Activated CD4-positive, alpha-beta T cell treated with anti-CD3 and anti-CD28 coated beads, Interleukin-2, amount 50 U/mL, for 24 hours (primary cell): ENCODE results near the gene TIA1.
A peak's percentile ranks its signal among the peaks of the same experiment; 100 is the strongest.
"Not testable (repeated sequence)": the region's sequence is repeated elsewhere in the genome, so short reads cannot be mapped to it uniquely, and the experiment has no call there.

Source experiments
- DNase-seq, 2 donors: peaks; one replicate each; pipeline ENCODE4 v3.0.0-alpha.2; 2020; ENCODE audit warnings: low read depth in 1 of 2, low spot score in 1 of 2

Gene TIA1

DNA sequence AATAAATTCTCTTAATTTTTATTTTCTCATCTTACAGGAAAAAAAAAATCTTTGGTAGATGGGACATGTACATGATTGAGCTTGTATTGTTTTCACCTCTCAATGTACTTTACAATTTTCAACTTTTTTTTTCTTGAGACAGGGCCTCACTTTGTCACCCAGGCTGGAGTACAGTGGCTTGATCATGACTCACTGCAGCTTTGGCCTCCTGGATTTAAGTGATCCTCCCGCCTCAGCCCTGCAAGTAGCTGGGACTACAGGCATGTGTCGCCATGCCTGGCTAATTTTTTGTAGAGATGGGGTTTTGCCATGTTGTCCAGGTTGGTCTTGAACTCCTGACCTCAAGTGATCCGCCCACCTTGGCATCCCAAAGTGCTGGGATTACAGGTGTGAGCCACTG lies 25.1 kb downstream of the TIA1 start:
- not testable (repeated sequence) for DNase-seq

DNA sequence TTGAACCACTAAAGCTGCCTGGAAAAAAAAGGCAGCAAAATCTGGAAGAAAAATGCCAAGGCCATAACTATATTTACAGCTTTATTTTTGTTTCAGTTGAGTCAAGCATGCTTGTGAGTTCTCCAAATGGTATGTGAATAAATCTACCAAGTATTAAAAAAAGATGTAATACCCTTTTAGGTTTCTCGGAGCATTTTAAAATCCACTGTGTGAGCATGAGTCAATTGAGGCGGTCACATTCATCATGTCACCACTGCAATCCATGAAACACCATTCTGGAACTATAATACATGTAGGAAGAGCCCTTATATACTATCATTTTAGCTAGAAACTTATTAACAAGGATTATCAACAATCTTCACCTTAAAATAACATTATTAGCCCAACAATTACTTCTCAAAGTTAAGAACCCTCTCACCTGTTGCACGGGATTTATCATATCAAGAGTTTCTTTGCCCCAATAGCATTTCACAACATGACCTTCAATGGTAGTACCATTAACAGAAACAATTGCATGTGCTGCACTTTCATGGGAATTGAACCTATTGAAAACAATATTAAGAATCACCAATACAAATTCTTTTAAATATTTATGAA lies 33.4 kb downstream of the TIA1 start:
- DNase-seq: no peak

DNA sequence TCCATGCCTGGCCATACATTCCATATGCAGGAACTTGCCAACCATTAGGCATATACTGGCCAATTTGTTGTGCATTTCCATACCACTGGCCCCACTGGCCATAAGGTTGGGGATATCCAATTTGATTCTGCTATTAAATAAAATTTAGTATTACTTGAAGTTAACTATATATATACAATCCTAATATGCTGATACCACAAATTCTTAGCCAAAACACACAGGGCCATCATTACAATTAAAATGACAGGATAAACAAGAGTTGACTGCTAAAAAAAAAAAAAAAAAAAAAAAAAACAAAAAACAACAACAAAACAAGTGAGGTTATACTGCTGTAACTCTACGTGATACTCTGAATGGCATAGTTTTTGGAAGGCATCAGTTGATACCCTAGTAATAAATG lies 34.1 kb downstream of the TIA1 start:
- DNase-seq: no peak

DNA sequence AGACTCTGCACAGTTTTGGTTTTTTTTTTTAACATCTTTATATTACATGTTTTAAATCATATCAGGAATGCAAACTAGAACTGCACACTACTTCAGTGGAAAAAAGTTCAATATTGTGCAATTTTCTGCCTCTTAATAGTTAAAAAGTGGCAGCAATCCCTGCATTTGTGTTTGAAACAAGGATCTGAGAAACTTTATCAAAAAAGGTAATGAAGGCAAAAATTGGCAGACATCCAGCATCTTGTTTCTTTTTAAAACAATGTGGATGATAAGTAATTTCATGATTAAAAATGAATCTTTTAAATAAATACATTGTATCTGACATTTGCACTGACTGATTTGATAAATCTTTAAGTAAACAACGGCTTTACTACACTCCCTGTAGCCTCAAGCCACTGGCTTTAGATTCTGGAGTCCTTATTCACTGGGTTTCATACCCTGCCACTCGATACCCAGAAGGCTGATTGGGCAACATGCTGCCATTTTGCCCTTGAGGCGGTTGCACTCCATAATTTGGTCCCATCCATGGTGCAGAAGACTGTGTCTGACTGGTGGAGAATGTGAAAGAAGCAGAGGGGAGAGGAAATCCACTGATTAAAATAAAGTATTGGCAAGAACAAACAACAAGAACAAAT lies 36.0 kb downstream of the TIA1 start:
- no peak for DNase-seq

DNA sequence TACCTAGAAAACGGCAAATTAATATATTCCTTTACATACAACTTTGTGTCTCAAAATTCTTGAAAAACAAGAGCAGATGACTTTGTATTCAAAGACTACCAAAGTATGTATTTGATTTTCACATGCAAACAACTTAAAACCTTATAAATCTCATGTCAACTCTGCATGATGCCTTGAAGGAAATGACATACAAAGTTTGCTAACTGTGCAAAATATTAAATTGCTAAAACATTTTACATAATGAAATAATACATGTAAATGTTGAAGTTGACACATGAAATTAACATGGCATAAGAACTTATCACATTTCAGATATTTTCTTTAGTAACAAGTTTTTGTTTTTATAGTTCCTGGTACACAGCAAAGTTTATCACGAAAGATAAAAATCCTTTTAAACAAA lies 36.8 kb downstream of the TIA1 start:
- DNase-seq: no peak

DNA sequence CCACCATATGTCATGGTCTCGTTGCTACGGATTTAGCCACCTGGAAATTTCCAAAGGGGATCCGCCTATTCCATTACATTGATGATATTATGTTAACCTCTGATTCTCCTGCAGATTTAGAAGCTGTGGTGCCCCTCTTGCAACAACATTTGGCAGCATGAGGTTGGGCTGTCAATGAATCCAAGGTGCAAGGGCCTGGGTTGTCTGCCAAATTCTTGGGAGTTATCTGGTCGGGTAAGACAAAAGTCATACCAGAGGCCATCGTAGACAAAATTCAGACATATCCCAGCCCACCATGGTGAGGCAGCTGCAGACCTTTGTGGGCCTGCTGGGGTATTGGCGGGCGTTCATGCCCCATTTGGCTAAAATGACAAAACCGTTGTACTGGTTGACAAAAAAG lies 44.0 kb downstream of the TIA1 start:
- DNase-seq: no peak

DNA sequence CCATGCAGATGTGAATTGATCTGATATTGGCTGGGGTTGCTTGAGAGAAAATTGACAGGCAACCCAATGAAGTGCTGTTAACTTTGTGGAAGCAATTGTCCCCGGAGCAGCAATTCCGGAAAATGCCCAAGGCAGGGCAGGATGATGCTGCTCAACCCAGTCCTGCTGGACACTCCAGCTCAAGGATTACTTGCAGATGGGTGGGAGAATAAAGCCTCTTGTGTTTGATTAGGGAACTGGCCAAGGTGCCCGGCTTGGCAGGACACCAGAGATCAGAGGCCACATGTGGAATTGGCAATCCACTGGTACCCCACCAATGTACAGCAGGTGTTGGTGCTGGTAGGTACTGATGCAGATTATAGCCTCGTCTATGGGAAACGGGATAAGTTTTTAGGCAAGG lies 45.3 kb downstream of the TIA1 start:
- DNase-seq: no peak

DNA sequence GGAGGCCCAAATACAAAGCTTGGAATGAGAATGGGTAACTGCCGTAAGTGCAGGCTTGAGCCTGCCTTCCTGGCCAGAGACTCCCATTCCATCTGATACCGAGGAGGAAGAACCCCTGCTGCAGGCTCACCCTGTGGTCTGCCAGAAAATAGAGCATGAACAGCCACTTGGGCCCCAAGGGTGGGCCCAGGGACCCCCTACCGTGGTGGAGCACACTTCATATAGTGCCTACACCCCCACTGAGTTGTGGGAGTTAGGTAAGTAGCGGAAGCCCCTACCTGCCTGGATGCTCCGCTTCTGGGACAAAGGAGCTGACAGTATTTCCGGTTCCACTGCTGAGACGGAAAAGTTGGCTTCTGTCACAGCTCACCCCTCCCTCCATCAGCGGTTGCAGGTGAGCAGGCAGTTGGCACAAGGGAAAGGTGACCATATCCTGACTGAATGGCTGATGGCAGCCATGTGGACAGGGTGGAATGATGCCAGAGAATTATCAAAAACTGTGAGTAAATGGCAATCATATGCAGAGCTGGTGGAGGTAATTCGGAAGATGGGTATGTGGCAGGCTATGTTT lies 46.1 kb downstream of the TIA1 start:
- no peak for DNase-seq

DNA sequence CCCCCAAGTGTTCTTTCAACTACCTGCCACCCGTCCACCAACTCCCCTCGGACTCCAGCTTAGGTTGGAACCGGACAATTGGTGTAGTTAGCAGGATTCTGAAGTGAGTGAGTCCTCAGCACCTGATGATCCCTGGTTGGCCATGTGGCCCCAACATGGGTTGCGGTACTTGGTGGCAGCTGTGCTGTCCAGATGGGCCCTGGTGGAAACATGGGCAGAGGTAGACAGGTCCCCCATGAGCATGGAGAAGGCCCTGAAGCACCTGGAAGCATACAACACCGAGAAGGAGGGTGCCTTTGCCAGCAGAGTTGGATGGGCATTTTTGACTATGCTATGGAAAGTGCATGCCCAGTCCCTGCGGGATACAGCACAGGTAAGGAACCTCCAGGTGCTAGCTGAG lies 46.6 kb downstream of the TIA1 start:
- no peak for DNase-seq

DNA sequence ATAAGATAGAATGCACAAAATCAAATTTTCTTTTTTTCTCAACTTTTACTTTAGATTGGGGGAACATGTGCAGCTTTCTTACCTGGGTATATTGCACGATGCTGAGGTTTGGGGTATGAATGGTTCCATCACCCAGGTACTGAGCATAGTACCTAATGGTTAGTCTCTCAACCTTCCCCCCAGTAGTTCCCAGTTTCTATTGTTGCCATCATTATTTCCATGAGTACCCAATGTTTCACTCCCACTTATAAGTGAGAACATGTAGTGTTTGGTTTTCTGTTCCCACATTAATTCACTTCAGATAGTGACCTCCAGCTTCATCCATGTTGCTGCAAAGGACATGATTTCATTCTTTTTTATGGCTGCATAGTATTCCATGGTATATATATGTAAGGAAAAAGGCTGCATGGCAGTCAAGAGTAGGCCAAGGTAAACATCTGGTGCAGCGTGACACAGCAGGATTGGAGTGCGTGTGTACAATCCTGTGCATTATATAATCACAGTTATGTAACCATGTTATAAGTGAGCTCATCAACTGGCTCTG lies 47.1 kb downstream of the TIA1 start:
- no peak for DNase-seq

DNA sequence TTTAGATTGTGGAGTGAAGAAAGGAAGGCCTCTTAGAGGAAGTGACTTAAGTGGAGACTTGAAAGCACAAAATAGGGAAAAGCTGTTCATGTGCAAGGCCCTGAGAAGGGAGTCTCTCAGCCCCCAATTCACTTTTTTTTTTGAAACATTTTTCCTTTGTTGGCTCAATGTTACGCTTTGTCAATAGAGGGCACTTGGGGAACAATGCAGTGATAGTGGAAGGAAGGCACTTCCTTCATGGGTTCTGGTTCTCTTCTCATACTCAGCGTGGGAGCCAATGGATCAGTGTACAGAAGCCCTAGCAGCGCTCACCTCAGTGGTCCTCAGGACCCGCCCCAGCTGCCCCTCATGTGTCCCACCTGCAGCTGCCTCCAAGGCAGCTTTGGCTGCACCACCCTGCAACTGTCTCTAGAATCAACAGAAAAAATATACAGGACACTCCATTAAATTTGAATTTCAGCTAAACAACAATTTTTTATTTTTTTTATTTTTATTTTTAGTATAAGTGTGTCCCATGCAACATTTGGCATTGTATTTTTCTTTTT lies 49.0 kb downstream of the TIA1 start:
- DNase-seq: no peak

DNA sequence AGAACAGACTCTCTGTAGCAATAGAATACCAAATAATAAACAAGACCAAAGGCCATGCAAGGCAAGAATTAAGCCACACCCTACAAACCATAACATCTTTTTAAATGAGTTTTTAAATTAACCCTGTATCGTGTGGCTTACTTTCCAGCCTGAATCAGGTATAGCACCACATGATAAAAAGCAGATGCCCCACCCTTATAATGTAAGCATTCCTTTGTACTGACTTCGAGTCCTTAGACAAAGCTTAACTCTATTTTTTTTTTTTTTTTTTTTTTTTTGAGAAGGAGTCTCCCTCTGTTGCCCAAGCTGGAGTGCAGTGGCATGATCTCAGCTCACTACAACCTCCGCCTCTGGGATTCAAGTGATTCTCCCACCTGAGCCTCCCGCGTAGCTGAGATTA lies 55.9 kb downstream of the TIA1 start:
- DNase-seq: no peak

DNA sequence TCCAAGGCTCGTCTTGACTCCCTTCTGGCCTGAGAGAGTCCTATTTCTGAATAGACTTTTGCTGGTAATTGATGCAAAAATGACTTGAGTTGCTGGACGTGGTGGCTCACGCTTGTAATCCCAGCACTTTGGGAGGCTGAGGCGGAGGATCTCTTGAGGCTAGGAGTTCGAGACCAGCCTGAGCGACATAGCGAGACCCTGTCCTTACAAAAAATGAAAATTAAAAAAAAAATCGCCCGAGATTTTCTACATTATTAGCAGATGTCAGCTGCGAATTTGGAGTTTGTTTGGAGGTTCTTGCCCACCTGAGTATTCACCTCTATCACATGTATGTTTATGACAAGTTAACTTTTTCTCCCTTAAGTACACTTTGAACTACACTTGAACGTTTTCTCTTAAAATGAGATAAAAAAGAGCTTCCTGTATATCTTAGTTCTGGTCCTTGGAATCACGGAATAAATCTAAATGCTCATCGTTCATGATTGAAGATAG lies 57.1 kb downstream of the TIA1 start:
- DNase-seq: no peak

DNA sequence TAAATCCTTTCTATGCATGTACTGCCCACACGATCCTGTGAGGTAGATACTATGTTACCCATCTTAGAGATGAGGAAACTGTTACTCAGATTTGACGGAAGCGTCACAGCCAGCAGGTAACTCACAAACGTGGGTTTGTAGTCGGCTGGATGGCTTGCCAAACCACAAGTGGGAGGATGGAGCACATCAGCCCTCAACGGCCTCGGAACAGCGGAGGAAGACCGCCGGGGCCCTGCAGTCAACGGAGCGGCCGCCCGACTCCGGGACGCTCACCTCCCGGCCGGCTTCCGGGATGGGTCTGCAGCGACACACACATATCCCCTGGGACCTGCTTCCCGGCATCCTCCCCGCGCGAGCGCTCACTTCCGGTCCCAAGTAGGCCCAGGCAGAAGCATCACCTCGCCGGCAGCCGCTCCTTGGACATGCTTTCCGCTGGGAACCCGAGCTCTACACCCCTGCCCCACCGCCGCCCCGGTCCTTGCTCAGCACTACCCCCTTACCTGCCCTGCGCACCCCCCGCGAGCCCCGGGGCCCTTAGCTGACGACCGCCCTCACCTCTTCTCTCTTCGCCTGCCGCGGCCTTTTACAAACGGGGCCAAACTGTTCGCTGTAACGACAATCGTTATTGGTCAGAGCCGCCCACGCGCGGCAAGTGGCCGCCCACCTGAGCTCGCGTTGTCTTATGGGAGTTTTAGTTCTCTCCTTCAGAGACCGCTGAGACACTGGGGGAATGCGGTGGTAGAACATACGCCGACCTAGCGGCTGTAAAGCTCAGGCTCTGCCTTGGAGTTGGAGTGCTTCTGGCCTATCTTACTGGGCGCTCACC lies 57.8 kb downstream of the TIA1 start, which contains the start of gene C2orf42:
Gene C2orf42 (minus strand): TSS at position 602 of the 826 bp plus-strand sequence. CDS start 9,034 bp downstream, outside the sequence.
- peak; percentile 94 to 96 for DNase-seq

DNA sequence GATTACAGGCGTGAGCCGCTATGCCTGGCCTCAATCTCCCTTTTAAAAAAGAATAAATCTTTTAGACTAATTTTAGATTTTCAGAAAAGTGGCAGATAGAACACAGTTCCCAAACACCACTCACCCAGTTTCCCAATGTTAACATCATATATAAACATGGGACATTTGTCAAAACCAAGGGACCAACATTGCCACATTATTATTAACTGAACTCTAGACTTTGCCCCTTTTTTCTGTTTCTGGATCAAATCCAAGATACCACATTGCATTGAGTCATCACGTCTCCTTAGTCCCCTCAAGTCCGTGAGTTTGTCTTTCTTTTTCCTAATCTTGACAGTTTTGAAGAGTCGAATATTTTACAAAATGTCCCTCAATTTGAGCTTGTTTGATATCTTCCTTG lies 60.0 kb downstream of the TIA1 start:
- no peak for DNase-seq

DNA sequence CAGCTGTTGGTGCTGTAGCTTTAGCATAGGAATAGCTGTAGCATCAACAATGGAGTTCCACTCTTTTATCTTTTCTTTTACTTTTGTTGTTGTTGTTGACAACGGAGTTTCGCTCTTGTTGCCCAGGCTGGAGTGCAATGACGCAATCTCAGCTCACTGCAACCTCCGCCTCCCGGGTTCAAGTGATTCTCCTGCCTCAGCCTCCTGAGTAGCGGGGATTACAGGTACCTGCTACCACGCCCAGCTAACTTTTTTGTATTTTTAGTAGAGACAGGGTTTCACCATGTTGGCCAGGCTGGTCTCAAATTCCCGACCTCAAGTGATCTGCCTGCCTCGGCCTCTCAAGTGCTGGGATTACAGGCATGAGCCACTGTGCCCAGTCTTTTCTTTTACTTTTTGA lies 61.3 kb downstream of the TIA1 start:
- DNase-seq: not testable (repeated sequence)

DNA sequence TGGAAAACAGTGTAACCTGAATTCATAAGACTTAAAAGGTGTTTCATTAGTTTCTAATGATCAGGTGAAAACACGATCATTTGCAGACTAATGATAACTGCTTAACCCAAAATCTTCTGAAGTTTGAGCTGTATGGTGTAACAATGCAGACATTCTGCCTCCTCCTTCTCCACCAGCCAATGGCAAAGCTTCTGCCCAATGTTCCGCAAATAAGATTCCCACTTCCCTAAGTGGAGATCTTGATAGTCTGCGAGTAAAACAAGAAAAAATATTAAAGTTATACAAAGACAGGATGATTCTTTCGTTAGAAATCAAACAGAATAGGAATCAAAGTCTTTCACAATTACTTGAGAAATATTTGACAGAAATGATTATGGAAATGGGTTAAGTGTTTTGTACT lies 65.7 kb downstream of the TIA1 start:
- DNase-seq: no peak

DNA sequence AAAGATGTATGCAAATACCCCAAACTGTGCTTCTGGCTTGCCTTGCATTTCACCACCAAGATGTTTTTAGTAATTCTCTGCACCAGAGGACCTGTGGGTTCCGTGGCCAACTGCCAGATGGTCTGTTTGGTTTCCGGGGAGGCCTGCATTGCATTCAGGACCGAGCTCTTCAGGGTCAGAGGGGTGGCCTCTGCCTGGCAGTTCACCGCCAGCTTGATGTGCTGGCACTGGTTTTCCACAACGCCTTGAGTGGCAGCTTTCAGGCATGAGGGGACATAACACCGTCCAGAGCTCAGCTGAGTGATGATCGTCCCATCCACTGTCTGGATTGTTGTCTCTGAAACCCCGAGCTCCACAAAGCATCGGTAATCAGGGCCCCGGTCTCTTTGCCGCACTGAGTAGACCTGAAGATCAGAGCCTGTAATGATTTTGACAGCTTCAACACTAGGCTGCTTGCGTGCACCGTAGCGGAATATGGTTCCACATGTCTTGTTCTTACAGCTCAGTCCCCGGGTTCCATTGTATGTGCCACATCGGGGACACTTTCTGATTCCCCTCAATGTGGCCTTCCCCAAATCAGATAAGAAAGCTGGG lies 67.0 kb downstream of the TIA1 start:
- DNase-seq: no peak

DNA sequence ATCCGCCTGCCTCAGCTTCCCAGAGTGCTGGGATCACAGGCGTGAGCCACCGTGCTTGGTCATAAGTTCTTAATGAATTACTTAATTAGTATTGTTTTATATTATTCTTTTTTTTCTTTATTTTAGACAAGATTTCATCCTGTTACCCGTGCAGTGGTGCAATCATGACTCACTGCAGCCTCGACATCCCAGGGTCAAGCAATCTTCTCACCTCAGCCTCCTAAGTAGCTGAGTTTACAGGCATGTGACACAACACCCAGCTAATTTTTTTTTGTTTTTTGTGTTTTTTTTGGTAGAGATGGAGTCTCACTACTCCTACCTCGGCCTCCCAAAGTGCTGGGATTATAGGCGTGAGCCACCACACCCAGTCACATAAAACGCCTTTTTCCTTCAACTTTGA lies 74.9 kb downstream of the TIA1 start:
- no peak for DNase-seq

DNA sequence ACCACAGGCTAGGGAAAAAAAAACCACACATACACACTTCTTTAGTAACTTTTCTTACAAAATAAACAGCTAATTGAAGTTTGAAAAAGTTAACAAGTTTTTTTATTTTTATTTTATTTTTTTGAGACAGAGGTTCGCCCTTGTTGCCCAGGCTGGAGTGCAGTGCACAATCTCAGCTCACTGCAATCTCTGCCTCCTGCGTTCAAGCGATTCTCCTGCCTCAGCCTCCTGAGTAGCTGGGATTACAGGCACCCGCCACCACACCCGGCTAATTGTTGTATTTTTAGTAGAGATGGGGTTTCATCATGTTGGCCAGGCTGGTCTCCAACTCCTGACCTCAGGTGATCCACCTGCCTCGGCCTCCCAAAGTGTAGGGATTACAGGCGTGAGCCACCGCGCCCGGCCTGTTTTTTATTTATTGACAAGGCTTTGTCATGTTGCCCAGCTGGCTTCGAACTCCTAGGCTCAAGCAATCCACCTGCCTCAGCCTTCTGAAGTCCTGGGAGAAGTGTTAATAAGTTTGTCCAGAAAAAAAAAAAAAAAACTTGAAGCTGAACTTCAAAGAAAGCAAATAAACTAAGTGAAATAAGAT lies 78.7 kb downstream of the TIA1 start:
- not testable (repeated sequence) for DNase-seq
